Measurements from ENCODE around the gene EFNA2. TPM values are rescaled to one million over a fixed set of nuclear protein-coding genes. Genes with fewer than 3 reads are reported as not detected.
"Not testable (repeated sequence)": the region's sequence is repeated elsewhere in the genome, so short reads cannot be mapped to it uniquely, and the experiment has no call there.

EFNA2 gene
- total and polyA plus RNA-seq, 5 donors from 2014 or later, result not detected

DNA sequence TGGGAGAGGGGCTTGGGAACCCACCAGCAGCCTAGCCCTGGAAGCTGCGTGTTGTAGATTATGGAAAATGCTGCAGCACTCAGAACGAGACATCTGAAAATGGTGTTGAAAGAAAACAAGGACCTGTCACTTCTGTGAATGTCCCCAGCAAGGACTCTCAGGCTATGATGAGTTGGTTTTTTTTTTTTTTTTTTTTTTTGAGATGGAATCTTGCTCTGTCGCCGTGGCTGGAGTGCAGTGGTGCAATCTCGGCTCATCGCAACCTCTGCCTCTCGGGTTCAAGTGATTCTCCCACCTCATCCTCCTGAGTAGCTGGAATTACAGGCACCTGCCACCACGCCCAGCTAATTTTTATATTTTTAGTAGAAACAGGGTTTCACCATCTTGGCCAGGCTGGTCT, 46.5 kb downstream of the EFNA2 start:
- H3K9me3 Mint-ChIP-seq; H3K4me3 ChIP-seq (ENCODE audit: low read depth, low read length); DNase-seq; H3K9me3 ChIP-seq (ENCODE audit: control insufficient read depth in 2 of 2, low read length in 2 of 2); H3K27me3 ChIP-seq (ENCODE audit: control insufficient read depth, insufficient read depth, low read length); H3K4me1 Mint-ChIP-seq; H3K27ac Mint-ChIP-seq; H3K4me3 Mint-ChIP-seq; H3K27me3 Mint-ChIP-seq; H3K36me3 ChIP-seq (ENCODE audit: control insufficient read depth, insufficient read depth, low read length); H3K36me3 Mint-ChIP-seq; H3K4me1 ChIP-seq (ENCODE audit: control insufficient read depth, insufficient read depth, low read length, poor library complexity, severe bottlenecking); ATAC-seq (ENCODE audit: low read depth in 2 of 2); H3K27ac ChIP-seq (ENCODE audit: insufficient read depth, low read length, poor library complexity, severe bottlenecking): not testable (repeated sequence)

GRCh38 chr19:1336079-1336684, 50.5 kb downstream of the EFNA2 start:
- H3K9me3 ChIP-seq (ENCODE audit: control insufficient read depth in 2 of 2, low read length in 2 of 2), result no peaks in the 10 kb centered on the region
- H3K4me1 ChIP-seq (ENCODE audit: control insufficient read depth, insufficient read depth, low read length, poor library complexity, severe bottlenecking), result no peaks in the 10 kb centered on the region
- no peaks in the 10 kb centered on the region for H3K36me3 ChIP-seq (ENCODE audit: control insufficient read depth, insufficient read depth, low read length)
- no peak overlapping the region for H3K4me3 Mint-ChIP-seq
- H3K27me3 ChIP-seq (ENCODE audit: control insufficient read depth, insufficient read depth, low read length), result no peaks in the 10 kb centered on the region
- H3K27ac Mint-ChIP-seq, result peak overlapping the region in 1 of 3 donors; percentile 63
- H3K9me3 Mint-ChIP-seq, result no peaks in the 10 kb centered on the region
- H3K36me3 Mint-ChIP-seq, result no peaks in the 10 kb centered on the region
- no peak for DNase-seq
- H3K4me1 Mint-ChIP-seq, result no peaks in the 10 kb centered on the region
- no peak overlapping the region for H3K4me3 ChIP-seq (ENCODE audit: low read depth, low read length)
- ATAC-seq (ENCODE audit: low read depth in 2 of 2), result no peak
- no peaks in the 10 kb centered on the region for H3K27me3 Mint-ChIP-seq
- H3K27ac ChIP-seq (ENCODE audit: insufficient read depth, low read length, poor library complexity, severe bottlenecking), result no peak overlapping the region

GRCh38 chr19:1340681-1341469, 55.2 kb downstream of the EFNA2 start:
- Mint-ChIP-seq H3K27ac (no peak overlapping the region), H3K4me3 (no peak overlapping the region), H3K9me3 (no peaks in the 10 kb centered on the region), H3K4me1 (peaks cover 0 to 5% (median 2%) of the 10 kb centered on the region in 4 donors), H3K36me3 (no peaks in the 10 kb centered on the region), H3K27me3 (no peaks in the 10 kb centered on the region)
- no peak overlapping the region for H3K4me3 ChIP-seq (ENCODE audit: low read depth, low read length)
- ATAC-seq (ENCODE audit: low read depth in 2 of 2) (no peak), DNase-seq (no peak)
- H3K27ac ChIP-seq (ENCODE audit: insufficient read depth, low read length, poor library complexity, severe bottlenecking), result no peak overlapping the region
- H3K27me3 ChIP-seq (ENCODE audit: control insufficient read depth, insufficient read depth, low read length), result no peaks in the 10 kb centered on the region
- no peaks in the 10 kb centered on the region for H3K36me3 ChIP-seq (ENCODE audit: control insufficient read depth, insufficient read depth, low read length)
- no peaks in the 10 kb centered on the region for H3K9me3 ChIP-seq (ENCODE audit: control insufficient read depth in 2 of 2, low read length in 2 of 2)
- no peaks in the 10 kb centered on the region for H3K4me1 ChIP-seq (ENCODE audit: control insufficient read depth, insufficient read depth, low read length, poor library complexity, severe bottlenecking)

- H3K36me3 ChIP-seq (ENCODE audit: control insufficient read depth, insufficient read depth, low read length), result no peaks in the 10 kb centered on the region
- H3K27me3 Mint-ChIP-seq, result no peaks in the 10 kb centered on the region
- no peak overlapping the region for H3K27ac Mint-ChIP-seq
- no peaks in the 10 kb centered on the region for H3K4me1 ChIP-seq (ENCODE audit: control insufficient read depth, insufficient read depth, low read length, poor library complexity, severe bottlenecking)
- H3K9me3 Mint-ChIP-seq, result no peaks in the 10 kb centered on the region
- no peaks in the 10 kb centered on the region for H3K27me3 ChIP-seq (ENCODE audit: control insufficient read depth, insufficient read depth, low read length)
- H3K36me3 Mint-ChIP-seq, result no peaks in the 10 kb centered on the region
- peaks cover 0 to 5% (median 2%) of the 10 kb centered on the region in 4 donors for H3K4me1 Mint-ChIP-seq
- H3K27ac ChIP-seq (ENCODE audit: insufficient read depth, low read length, poor library complexity, severe bottlenecking), result no peak overlapping the region
- ATAC-seq (ENCODE audit: low read depth in 2 of 2) (no peak), DNase-seq (no peak)
- H3K9me3 ChIP-seq (ENCODE audit: control insufficient read depth in 2 of 2, low read length in 2 of 2), result no peaks in the 10 kb centered on the region
- H3K4me3 ChIP-seq (ENCODE audit: low read depth, low read length), result no peak overlapping the region
- no peak overlapping the region for H3K4me3 Mint-ChIP-seq
Measured at GRCh38 chr19:1343041-1343440, 57.4 kb downstream of the EFNA2 start.

DNA sequence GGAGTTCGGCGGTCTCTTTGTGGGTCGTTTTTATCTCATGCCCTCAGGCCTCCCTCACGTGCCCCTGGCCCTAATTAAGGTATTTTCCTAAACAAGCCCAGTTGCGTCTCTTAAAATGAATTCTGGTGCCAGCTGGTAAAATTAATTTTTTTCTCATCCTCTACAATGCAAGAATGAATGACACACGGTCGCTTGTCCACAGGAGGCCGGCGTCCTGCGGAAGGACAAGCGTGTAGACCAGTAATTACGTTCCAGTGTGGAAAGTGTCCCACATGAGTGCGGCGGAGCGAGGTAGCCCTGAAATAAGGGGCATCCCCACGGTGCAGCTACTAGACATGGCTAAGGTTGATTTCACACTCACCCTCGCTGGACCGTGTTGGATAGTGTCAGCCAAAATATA, 63.5 kb downstream of the EFNA2 start:
- Mint-ChIP-seq H3K27me3 (peaks cover 4% of the 10 kb centered on the region), H3K27ac (peak overlapping the region in 1 of 3 donors; percentile 54), H3K4me1 (peaks cover 0 to 6% (median 3%) of the 10 kb centered on the region in 4 donors), H3K4me3 (peak overlapping the region in 1 of 4 donors; percentile 29), H3K9me3 (no peaks in the 10 kb centered on the region), H3K36me3 (no peaks in the 10 kb centered on the region)
- no peak for ATAC-seq (ENCODE audit: low read depth in 2 of 2)
- H3K27ac ChIP-seq (ENCODE audit: insufficient read depth, low read length, poor library complexity, severe bottlenecking), result no peak overlapping the region
- H3K36me3 ChIP-seq (ENCODE audit: control insufficient read depth, insufficient read depth, low read length), result no peaks in the 10 kb centered on the region
- H3K27me3 ChIP-seq (ENCODE audit: control insufficient read depth, insufficient read depth, low read length), result no peaks in the 10 kb centered on the region
- no peak for DNase-seq
- no peaks in the 10 kb centered on the region for H3K9me3 ChIP-seq (ENCODE audit: control insufficient read depth in 2 of 2, low read length in 2 of 2)
- H3K4me3 ChIP-seq (ENCODE audit: low read depth, low read length), result no peak overlapping the region
- H3K4me1 ChIP-seq (ENCODE audit: control insufficient read depth, insufficient read depth, low read length, poor library complexity, severe bottlenecking), result peaks cover 3% of the 10 kb centered on the region

GRCh38 chr19:1350867-1351266, 65.2 kb downstream of the EFNA2 start:
- DNase-seq, result no peak
- peaks cover 2 to 11% (median 3%) of the 10 kb centered on the region in 4 donors for H3K4me1 Mint-ChIP-seq
- peak overlapping the region in 1 of 4 donors; percentile 74 for H3K4me3 Mint-ChIP-seq
- no peaks in the 10 kb centered on the region for H3K9me3 Mint-ChIP-seq
- ATAC-seq (ENCODE audit: low read depth in 2 of 2), result no peak
- H3K36me3 Mint-ChIP-seq, result no peaks in the 10 kb centered on the region
- Histone ChIP-seq H3K27me3 (ENCODE audit: control insufficient read depth, insufficient read depth, low read length) (no peaks in the 10 kb centered on the region), H3K4me3 (ENCODE audit: low read depth, low read length) (no peak overlapping the region), H3K4me1 (ENCODE audit: control insufficient read depth, insufficient read depth, low read length, poor library complexity, severe bottlenecking) (peaks cover 15% of the 10 kb centered on the region), H3K9me3 (ENCODE audit: control insufficient read depth in 2 of 2, low read length in 2 of 2) (no peaks in the 10 kb centered on the region), H3K36me3 (ENCODE audit: control insufficient read depth, insufficient read depth, low read length) (no peaks in the 10 kb centered on the region), H3K27ac (ENCODE audit: insufficient read depth, low read length, poor library complexity, severe bottlenecking) (no peak overlapping the region)
- H3K27ac Mint-ChIP-seq, result no peak overlapping the region
- H3K27me3 Mint-ChIP-seq, result peaks cover 4% of the 10 kb centered on the region

Other genes starting within 250 kb of the EFNA2 start
- gene ABCA7, start 245.8 kb upstream of the EFNA2 start, total RNA-seq, result 161 TPM
- 10 to 100 TPM in 1 of 4 donors, 1 to 10 TPM in 3; 3.4 to 13.3 (median 6.9) TPM for gene ABCA7, start 245.8 kb upstream of the EFNA2 start, polyA plus RNA-seq
- 756 TPM for gene ARHGAP45, start 218.7 kb upstream of the EFNA2 start, total RNA-seq
- gene ARHGAP45, start 218.7 kb upstream of the EFNA2 start, polyA plus RNA-seq, result 100 to 1,000 TPM; 258 to 297 (median 277) TPM
- 72.4 TPM for gene POLR2E, start 190.5 kb upstream of the EFNA2 start, total RNA-seq
- 100 to 1,000 TPM; 120 to 145 (median 133) TPM for gene POLR2E, start 190.5 kb upstream of the EFNA2 start, polyA plus RNA-seq
- gene GPX4, start 181.9 kb upstream of the EFNA2 start, total RNA-seq, result 112 TPM
- gene GPX4, start 181.9 kb upstream of the EFNA2 start, polyA plus RNA-seq, result 100 to 1,000 TPM; 318 to 406 (median 354) TPM
- 139 TPM for gene SBNO2, start 111.6 kb upstream of the EFNA2 start, total RNA-seq
- gene SBNO2, start 111.6 kb upstream of the EFNA2 start, polyA plus RNA-seq, result 1 to 10 TPM; 2.0 to 5.1 (median 2.7) TPM
- gene STK11, start 80.1 kb upstream of the EFNA2 start, total RNA-seq, result 71.4 TPM
- 10 to 100 TPM; 11.9 to 23.0 (median 17.4) TPM for gene STK11, start 80.1 kb upstream of the EFNA2 start, polyA plus RNA-seq
- gene CBARP, start 47.9 kb upstream of the EFNA2 start, total RNA-seq, result 0.12 TPM
- not detected for gene CBARP, start 47.9 kb upstream of the EFNA2 start, polyA plus RNA-seq
- gene ATP5F1D, start 44.1 kb upstream of the EFNA2 start, total RNA-seq, result 124 TPM
- gene ATP5F1D, start 44.1 kb upstream of the EFNA2 start, polyA plus RNA-seq, result 100 to 1,000 TPM; 208 to 236 (median 223) TPM
- gene MIDN, start 37.3 kb upstream of the EFNA2 start, total RNA-seq, result 126 TPM
- gene MIDN, start 37.3 kb upstream of the EFNA2 start, polyA plus RNA-seq, result 1 to 10 TPM; 1.4 to 3.4 (median 1.8) TPM
- 497 TPM for gene CIRBP, start 16.5 kb upstream of the EFNA2 start, total RNA-seq
- gene CIRBP, start 16.5 kb upstream of the EFNA2 start, polyA plus RNA-seq, result 100 to 1,000 TPM; 172 to 243 (median 210) TPM
- 44.2 TPM for gene FAM174C, start 10.3 kb upstream of the EFNA2 start, total RNA-seq
- gene FAM174C, start 10.3 kb upstream of the EFNA2 start, polyA plus RNA-seq, result 10 to 100 TPM; 72.9 to 91.3 (median 88.4) TPM
- 58.3 TPM for gene NDUFS7, start 98.0 kb downstream of the EFNA2 start, total RNA-seq
- 100 to 1,000 TPM; 190 to 227 (median 215) TPM for gene NDUFS7, start 98.0 kb downstream of the EFNA2 start, polyA plus RNA-seq
- gene GAMT, start 115.7 kb downstream of the EFNA2 start, total RNA-seq, result 6.7 TPM
- gene GAMT, start 115.7 kb downstream of the EFNA2 start, polyA plus RNA-seq, result 10 to 100 TPM; 10.4 to 20.2 (median 14.2) TPM
- gene DAZAP1, start 121.7 kb downstream of the EFNA2 start, total RNA-seq, result 153 TPM
- 1 to 10 TPM; 2.4 to 5.3 (median 4.2) TPM for gene DAZAP1, start 121.7 kb downstream of the EFNA2 start, polyA plus RNA-seq
- 1,352 TPM for gene RPS15, start 152.5 kb downstream of the EFNA2 start, total RNA-seq
- 1,000 to 10,000 TPM; 2,869 to 3,453 (median 3,084) TPM for gene RPS15, start 152.5 kb downstream of the EFNA2 start, polyA plus RNA-seq
- gene APC2, start 164.2 kb downstream of the EFNA2 start, total RNA-seq, result 0.25 TPM
- under 1 TPM in 2 of 4 donors, not detected in 2; 0.06 to 0.07 TPM for gene APC2, start 164.2 kb downstream of the EFNA2 start, polyA plus RNA-seq
- 33.4 TPM for gene C19orf25, start 193.3 kb downstream of the EFNA2 start, total RNA-seq
- 10 to 100 TPM; 42.2 to 64.0 (median 54.0) TPM for gene C19orf25, start 193.3 kb downstream of the EFNA2 start, polyA plus RNA-seq
- 1.3 TPM for gene PCSK4, start 204.5 kb downstream of the EFNA2 start, total RNA-seq
- gene PCSK4, start 204.5 kb downstream of the EFNA2 start, polyA plus RNA-seq, result 1 to 10 TPM in 1 of 4 donors, under 1 TPM in 2, not detected in 1; 0.08 to 1.3 (median 0.29) TPM
- gene REEP6, start 205.3 kb downstream of the EFNA2 start, total RNA-seq, result 1.3 TPM
- gene REEP6, start 205.3 kb downstream of the EFNA2 start, polyA plus RNA-seq, result 1 to 10 TPM; 1.5 to 3.3 (median 2.6) TPM
- gene ADAMTSL5, start 227.1 kb downstream of the EFNA2 start, total RNA-seq, result 2.1 TPM
- gene ADAMTSL5, start 227.1 kb downstream of the EFNA2 start, polyA plus RNA-seq, result 1 to 10 TPM in 2 of 4 donors, under 1 TPM in 2; 0.29 to 3.3 (median 1.8) TPM
- not detected for gene PLK5, start 238.2 kb downstream of the EFNA2 start, total RNA-seq
- not detected for gene PLK5, start 238.2 kb downstream of the EFNA2 start, polyA plus RNA-seq